GM23338 (cell line): Measurements from ENCODE around the gene ZBTB8OS. TPM values are rescaled to one million over a fixed set of nuclear protein-coding genes. Genes with fewer than 3 reads are reported as not detected.

ENCODE experiments used
- ATAC-seq: fragments of 200-7000 bp; cut with Tn5 transposase; 3 replicates; pipeline ENCODE4 v1.9.1; 2020
- DNase-seq: peaks from one replicate; pipeline ENCODE4 v3.0.0-alpha.2; 2015; ENCODE audit warnings: low spot score
- H2AFZ ChIP-seq: fragments of 200-600 bp; sonication (generic); 2 replicates; pipeline ENCODE4 v1.8.0; 2016; ENCODE audit warnings: antibody characterized with exemption, mild to moderate bottlenecking, moderate library complexity
- H3F3A ChIP-seq: fragments of 200-600 bp; sonication (generic); replicated peaks from 2 replicates; pipeline ENCODE4 v1.8.0; 2017; ENCODE audit warnings: antibody characterized with exemption, mixed run types, low read depth
- H3K27ac ChIP-seq: fragments of 200-600 bp; sonication (generic); 2 replicates; pipeline ENCODE4 v1.6.1; 2016; ENCODE audit warnings: low read depth
- H3K27me3 ChIP-seq: fragments of 200-600 bp; sonication (generic); 2 replicates; pipeline ENCODE4 v1.8.0; 2016; ENCODE audit warnings: mild to moderate bottlenecking, mixed run types, moderate library complexity; ENCODE audit not compliant: insufficient read depth
- H3K36me3 ChIP-seq: fragments of 200-600 bp; sonication (generic); 2 replicates; pipeline ENCODE4 v1.8.0; 2016; ENCODE audit warnings: mild to moderate bottlenecking; ENCODE audit not compliant: insufficient read depth
- H3K4me1 ChIP-seq: fragments of 200-600 bp; sonication (generic); 2 replicates; pipeline ENCODE4 v1.8.0; 2016; ENCODE audit warnings: mild to moderate bottlenecking, moderate library complexity; ENCODE audit not compliant: insufficient read depth
- H3K4me2 ChIP-seq: fragments of 200-600 bp; sonication (generic); 2 replicates; pipeline ENCODE4 v1.7.1; 2017; ENCODE audit warnings: mixed run types
- H3K4me3 ChIP-seq: fragments of 200-600 bp; sonication (generic); 2 replicates; pipeline ENCODE4 v1.6.1; 2016; ENCODE audit warnings: mixed run types
- H3K79me2 ChIP-seq: fragments of 200-600 bp; sonication (generic); replicated peaks from 2 replicates; pipeline ENCODE4 v1.8.0; 2017; ENCODE audit warnings: mild to moderate bottlenecking; ENCODE audit not compliant: insufficient read depth
- H3K9me2 ChIP-seq: fragments of 200-600 bp; sonication (generic); 2 replicates; pipeline ENCODE4 v1.8.0; 2017; ENCODE audit not compliant: insufficient read depth
- H4K20me1 ChIP-seq: fragments of 200-600 bp; sonication (generic); replicated peaks from 2 replicates; pipeline ENCODE4 v1.8.0; 2017; ENCODE audit warnings: mild to moderate bottlenecking; ENCODE audit not compliant: insufficient read depth
- H3K27ac Mint-ChIP-seq: 2 replicates; pipeline ENCODE4 v1.8.0; 2020; ENCODE audit warnings: inconsistent platforms, mild to moderate bottlenecking, moderate library complexity, mixed read lengths
- H3K27me3 Mint-ChIP-seq: 3 replicates; pipeline ENCODE4 v1.8.0; 2022; ENCODE audit warnings: low read depth, mild to moderate bottlenecking, moderate library complexity, mixed read lengths, inconsistent platforms; ENCODE audit not compliant: insufficient read depth, poor library complexity
- H3K36me3 Mint-ChIP-seq: 3 replicates; pipeline ENCODE4 v1.8.0; 2021; ENCODE audit warnings: low read depth, mild to moderate bottlenecking, inconsistent platforms, moderate library complexity, mixed read lengths
- H3K4me1 Mint-ChIP-seq: 3 replicates; pipeline ENCODE4 v1.8.0; 2020; ENCODE audit warnings: mild to moderate bottlenecking, inconsistent platforms, mixed read lengths
- H3K4me3 Mint-ChIP-seq: 3 replicates; pipeline ENCODE4 v1.8.0; 2021; ENCODE audit warnings: moderate library complexity, mild to moderate bottlenecking, inconsistent platforms, mixed read lengths
- H3K9me3 Mint-ChIP-seq: 3 replicates; pipeline ENCODE4 v1.8.0; 2020; ENCODE audit warnings: moderate library complexity, mild to moderate bottlenecking, inconsistent platforms, mixed read lengths
- CREB1 ChIP-seq: fragments of 250-450 bp; sonication (Bioruptor Pico); IDR thresholded peaks from 2 replicates; pipeline ENCODE4 v1.5.0; 2020; ENCODE audit warnings: low read depth, mild to moderate bottlenecking, moderate library complexity
- CTCF ChIP-seq, 2 experiments: fragments of 200-600 bp in 1 of 2; sonication (generic) in 1 of 2; conservative IDR thresholded peaks; 2 replicates each; pipeline versions ENCODE4 v1.5.1 to v1.6.1; 2016 to 2017; ENCODE audit warnings: antibody characterized with exemption in 2 of 2, low read depth in 2 of 2, mild to moderate bottlenecking in 2 of 2, moderate library complexity in 1 of 2
- ETS1 ChIP-seq: IDR thresholded peaks from 2 replicates; pipeline ENCODE4 v1.6.1; 2016; ENCODE audit warnings: antibody characterized with exemption
- EZH2 ChIP-seq: fragments of 200-600 bp; sonication (generic); IDR thresholded peaks from one replicate; pipeline ENCODE4 v1.8.0; 2017; ENCODE audit warnings: antibody characterized with exemption, mild to moderate bottlenecking, low read depth; ENCODE audit not compliant: unreplicated experiment
- EZH2phosphoT487 ChIP-seq: fragments of 200-600 bp; sonication (generic); IDR thresholded peaks from one replicate; pipeline ENCODE4 v1.8.1; 2018; ENCODE audit warnings: antibody characterized with exemption; ENCODE audit not compliant: unreplicated experiment
- JUNB ChIP-seq: IDR thresholded peaks from one replicate; pipeline ENCODE4 v1.6.1; 2016; ENCODE audit warnings: antibody characterized with exemption; ENCODE audit not compliant: unreplicated experiment
- NANOG ChIP-seq: IDR thresholded peaks from 2 replicates; pipeline ENCODE4 v1.6.1; 2016; ENCODE audit warnings: antibody characterized with exemption, borderline replicate concordance
- POLR2AphosphoS5 ChIP-seq: IDR thresholded peaks from 2 replicates; pipeline ENCODE4 v1.6.1; 2016; ENCODE audit warnings: antibody characterized with exemption, low read depth
- REST ChIP-seq: IDR thresholded peaks from one replicate; pipeline ENCODE4 v1.6.1; 2018; ENCODE audit warnings: antibody characterized with exemption; ENCODE audit not compliant: unreplicated experiment
- STAT1 ChIP-seq: IDR thresholded peaks from one replicate; pipeline ENCODE4 v1.6.1; 2016; ENCODE audit warnings: antibody characterized with exemption; ENCODE audit not compliant: unreplicated experiment
- ZNF114 ChIP-seq: fragments of 250-450 bp; sonication (Bioruptor Pico); IDR thresholded peaks from 2 replicates; pipeline ENCODE4 v1.5.0; 2020; ENCODE audit warnings: mild to moderate bottlenecking, moderate library complexity
- ZNF331 ChIP-seq: fragments of 250-450 bp; sonication (Bioruptor Pico); IDR thresholded peaks from 2 replicates; pipeline ENCODE4 v1.5.0; 2020; ENCODE audit warnings: low read depth, mild to moderate bottlenecking, moderate library complexity
- ZNF462 ChIP-seq: fragments of 250-450 bp; sonication (Bioruptor Pico); IDR thresholded peaks from 2 replicates; pipeline ENCODE4 v1.5.0; 2020; ENCODE audit warnings: mild to moderate bottlenecking, moderate library complexity
- polyA plus RNA-seq: library from polyadenylated mRNA; unstranded; fragments of >200 nt; fragmentation: Nextera tagmentation; extraction: Ambion mirVana; gene quantifications from 2 replicates; pipeline ENCODE4 v1.2.1, GENCODE V29; 2016
- total RNA-seq: library from RNA; depleted of rRNA; stranded (reverse); fragments of >200 nt; shearing (Covaris generic); gene quantifications from 2 replicates; pipeline ENCODE4 v1.2.3, GENCODE V29; 2014

ZBTB8OS gene
- total and polyA plus RNA-seq, 2 experiments from 2014 or later = 22.0 to 159 TPM

GRCh38 chr1:32612189-32612881, 38.0 kb downstream of the ZBTB8OS start:
- H3K79me2 ChIP-seq = no peaks in the 10 kb centered on the region
- ATAC-seq (peak; percentile 99), DNase-seq (peak; percentile 95)
- H3K4me3 ChIP-seq = peak overlapping the region; percentile 53
- Mint-ChIP-seq H3K4me3 (peak overlapping the region; percentile 78), H3K36me3 (no peaks in the 10 kb centered on the region), H3K27ac (peak overlapping the region; percentile 33), H3K9me3 (no peaks in the 10 kb centered on the region), H3K27me3 (peaks cover 5% of the 10 kb centered on the region), H3K4me1 (peaks cover 5% of the 10 kb centered on the region; the same call in 2 of the 3 replicates)
- no peaks in the 10 kb centered on the region for H3K4me1 ChIP-seq
- no peaks in the 10 kb centered on the region for H3K9me2 ChIP-seq
- H2AFZ ChIP-seq = peak overlapping the region; percentile 96
- no peaks in the 10 kb centered on the region for H3K36me3 ChIP-seq
- TF ChIP-seq NANOG (no peak), CREB1 (peak; percentile 37; the same call in 1 of the 2 replicates), REST (no peak), JUNB (no peak), ZNF331 (CRISPR knock-in tag) (no peak), EZH2 (no peak), STAT1 (no peak), EZH2phosphoT487 (no peak), POLR2AphosphoS5 (peak; percentile 88), ETS1 (no peak), ZNF114 (no peak), ZNF462 (CRISPR knock-in tag) (no peak), CTCF (conservative IDR thresholded peaks at IDR 0.05; ENCODE audit: low read depth in 2 of 2) (0 out of 4 replicates have a peak, but pooled peaks of 1 of the 2 experiments have one; percentile 4)
- 0 out of 2 replicates have a peak overlapping the region, but pooled peaks have one; percentile 20 for H3K27ac ChIP-seq
- H4K20me1 ChIP-seq = no peaks in the 10 kb centered on the region
- H3K4me2 ChIP-seq = peak overlapping the region; percentile 82
- H3F3A ChIP-seq = no peaks in the 10 kb centered on the region; the same call in 1 of the 2 replicates
- no peaks in the 10 kb centered on the region for H3K27me3 ChIP-seq
